Astrocyte of the spinal cord (primary cell): Measurements from ENCODE around the gene UBE2E2.

Experiments
- DNase-seq: peaks from one replicate; pipeline ENCODE4 v3.0.0; 2011; ENCODE audit warnings: low read depth, low spot score
- H3K4me3 ChIP-seq: 2 replicates; pipeline ENCODE4 v1.5.1; 2011; ENCODE audit warnings: low read depth, mild to moderate bottlenecking, low read length, moderate library complexity
- CTCF ChIP-seq: IDR thresholded peaks from 2 replicates; pipeline ENCODE4 v1.5.1; 2012; ENCODE audit warnings: low read depth, mild to moderate bottlenecking, low read length, inconsistent platforms
- in situ Hi-C: cut with HindIII; loops from 2 replicates; pipeline ENCODE4 v1.10.0; 2017; ENCODE audit warnings: low sequenced_read_pairs

Gene UBE2E2

GRCh38 chr3:23481616-23482278, 278.6 kb downstream of the UBE2E2 start:
- H3K4me3 ChIP-seq, result no peak overlapping the region
- no peak for DNase-seq
- no peak for TF ChIP-seq CTCF
- in situ Hi-C loops, result no loop called here

DNA sequence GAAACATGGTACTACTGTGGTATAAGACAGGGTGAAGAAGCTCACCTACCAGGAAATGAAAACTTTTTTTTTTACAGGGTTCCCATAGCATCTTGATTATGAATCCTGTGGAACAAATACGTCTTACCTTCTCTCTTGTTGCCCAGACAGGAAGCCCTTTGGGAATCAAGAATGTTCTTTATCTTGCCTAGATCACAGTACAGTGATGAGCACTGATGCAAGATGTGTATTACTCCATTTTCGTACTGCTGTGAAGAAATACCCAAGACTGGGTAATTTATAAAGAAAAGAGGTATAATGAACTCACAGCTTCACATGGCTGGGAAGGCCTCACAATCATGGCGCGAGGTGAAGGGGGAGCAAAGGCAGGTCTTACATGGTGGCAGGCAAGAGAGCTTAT, 281.3 kb downstream of the UBE2E2 start:
- DNase-seq, result no peak
- no peak overlapping the region for H3K4me3 ChIP-seq
- no peak for TF ChIP-seq CTCF
- in situ Hi-C loops, result no loop called here

GRCh38 chr3:23485922-23486321, 282.8 kb downstream of the UBE2E2 start:
- TF ChIP-seq CTCF, result no peak

GRCh38 chr3:23487015-23487414, 283.9 kb downstream of the UBE2E2 start:
- H3K4me3 ChIP-seq, result no peak overlapping the region
- TF ChIP-seq CTCF, result no peak
- in situ Hi-C loops, result no loop called here
- no peak for DNase-seq

More at GRCh38 chr3:23485922-23486321, 282.8 kb downstream of the UBE2E2 start:
- in situ Hi-C loops, result no loop called here
- no peak overlapping the region for H3K4me3 ChIP-seq
- no peak for DNase-seq

DNA sequence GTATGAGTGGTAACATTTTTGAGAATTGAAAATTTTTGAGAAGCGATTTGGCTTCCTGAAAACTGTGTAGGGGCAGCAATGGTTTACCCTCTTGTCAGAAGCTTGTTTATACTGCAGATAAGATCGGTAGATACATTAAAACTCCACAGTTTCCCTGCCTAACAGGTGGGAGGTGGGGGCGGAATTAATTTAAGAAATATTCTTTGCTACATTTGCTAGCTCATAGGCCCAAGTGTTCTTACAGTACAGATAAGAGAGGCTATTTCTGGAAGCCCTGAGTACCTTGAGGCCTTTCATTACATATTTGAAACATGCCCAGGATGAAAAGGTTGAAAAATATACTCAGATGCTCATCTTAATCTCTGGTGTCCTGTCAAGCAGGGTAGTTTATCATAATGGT, 285.5 kb downstream of the UBE2E2 start:
- TF ChIP-seq CTCF, result no peak
- H3K4me3 ChIP-seq, result no peak overlapping the region
- no peak for DNase-seq
- in situ Hi-C loops, result no loop called here

GRCh38 chr3:23489300-23490158, 286.4 kb downstream of the UBE2E2 start:
- peak; percentile 37 for DNase-seq
- H3K4me3 ChIP-seq, result no peak overlapping the region
- no peak for TF ChIP-seq CTCF
- in situ Hi-C loops, result no loop called here
